Cardiac muscle cell (in vitro differentiated cells and primary cell): ENCODE measurements around the gene ARHGAP26. TPM values are rescaled to one million over a fixed set of nuclear protein-coding genes. Genes with fewer than 3 reads are reported as not detected.
"Not testable (repeated sequence)": the region's sequence is repeated elsewhere in the genome, so short reads cannot be mapped to it uniquely, and the experiment has no call there.

Experiments
- DNase-seq, 2 donors: peaks; one replicate each; pipeline versions ENCODE4 v3.0.0 to v3.0.0-alpha.2; 2010 to 2017; ENCODE audit warnings: low read depth in 1 of 2, low spot score in 1 of 2
- H3K27ac ChIP-seq: fragments of 200-600 bp; sonication (generic); 2 replicates; pipeline ENCODE4 v1.5.1; 2016
- H3K27me3 ChIP-seq: fragments of 200-600 bp; sonication (generic); 2 replicates; pipeline ENCODE4 v1.6.0; 2016; ENCODE audit warnings: control low read depth
- H3K36me3 ChIP-seq: fragments of 200-600 bp; sonication (generic); 2 replicates; pipeline ENCODE4 v1.5.1; 2016; ENCODE audit warnings: control low read depth
- H3K4me1 ChIP-seq: fragments of 200-600 bp; sonication (generic); 2 replicates; pipeline ENCODE4 v1.8.1; 2017; ENCODE audit warnings: low read depth, mild to moderate bottlenecking, mixed run types
- H3K4me3 ChIP-seq: fragments of 200-600 bp; sonication (generic); 2 replicates; pipeline ENCODE4 v1.5.1; 2016; ENCODE audit warnings: mild to moderate bottlenecking
- H3K9me3 ChIP-seq: fragments of 200-600 bp; sonication (generic); 2 replicates; pipeline ENCODE4 v1.5.1; 2017; ENCODE audit warnings: low read depth, mild to moderate bottlenecking, control low read depth
- polyA plus RNA-seq: library from polyadenylated mRNA; unstranded; fragments of >200 nt; fragmentation: Nextera tagmentation; extraction: Ambion mirVana; gene quantifications from 2 replicates; pipeline ENCODE4 v1.2.1, GENCODE V29; 2016
- total RNA-seq: library from RNA; depleted of rRNA; stranded (reverse); fragments of >200 nt; gene quantifications from 2 replicates; pipeline ENCODE4 v1.2.3, GENCODE V29; 2016
- TF ChIP-seq, protein P1 (sequence below): IDR thresholded peaks from 2 replicates; pipeline ENCODE4 v1.5.1; 2012; ENCODE audit warnings: low read depth, mild to moderate bottlenecking, low read length

ARHGAP26 gene
- total and polyA plus RNA-seq, 2 experiments from 2014 or later = 12.7 to 16.2 TPM

DNA sequence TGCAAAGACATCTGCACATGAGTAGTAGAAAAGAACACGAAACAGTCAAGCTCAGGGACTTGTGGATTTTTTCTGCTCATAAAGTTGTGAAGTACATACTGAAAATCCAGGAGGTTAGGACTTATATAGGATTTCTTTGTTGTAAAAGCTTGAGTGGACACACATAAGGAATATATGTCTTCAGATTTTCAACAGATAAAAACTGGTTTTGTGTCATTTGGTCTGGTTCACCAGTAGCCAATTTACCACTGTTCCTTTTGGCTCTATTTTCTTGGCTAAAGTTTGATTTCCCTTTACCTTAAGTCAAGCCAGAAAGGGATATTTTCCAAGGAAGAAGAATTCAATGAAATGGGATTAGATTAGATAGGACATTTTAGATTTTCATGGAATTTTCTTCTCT is 429.0 kb downstream of the ARHGAP26 start:
- Histone ChIP-seq H3K9me3 (no peaks in the 10 kb centered on the region), H3K4me1 (peaks cover 6% of the 10 kb centered on the region), H3K4me3 (no peak overlapping the region), H3K36me3 (no peaks in the 10 kb centered on the region), H3K27me3 (no peaks in the 10 kb centered on the region), H3K27ac (no peak overlapping the region)
- TF ChIP-seq, protein P1, sequence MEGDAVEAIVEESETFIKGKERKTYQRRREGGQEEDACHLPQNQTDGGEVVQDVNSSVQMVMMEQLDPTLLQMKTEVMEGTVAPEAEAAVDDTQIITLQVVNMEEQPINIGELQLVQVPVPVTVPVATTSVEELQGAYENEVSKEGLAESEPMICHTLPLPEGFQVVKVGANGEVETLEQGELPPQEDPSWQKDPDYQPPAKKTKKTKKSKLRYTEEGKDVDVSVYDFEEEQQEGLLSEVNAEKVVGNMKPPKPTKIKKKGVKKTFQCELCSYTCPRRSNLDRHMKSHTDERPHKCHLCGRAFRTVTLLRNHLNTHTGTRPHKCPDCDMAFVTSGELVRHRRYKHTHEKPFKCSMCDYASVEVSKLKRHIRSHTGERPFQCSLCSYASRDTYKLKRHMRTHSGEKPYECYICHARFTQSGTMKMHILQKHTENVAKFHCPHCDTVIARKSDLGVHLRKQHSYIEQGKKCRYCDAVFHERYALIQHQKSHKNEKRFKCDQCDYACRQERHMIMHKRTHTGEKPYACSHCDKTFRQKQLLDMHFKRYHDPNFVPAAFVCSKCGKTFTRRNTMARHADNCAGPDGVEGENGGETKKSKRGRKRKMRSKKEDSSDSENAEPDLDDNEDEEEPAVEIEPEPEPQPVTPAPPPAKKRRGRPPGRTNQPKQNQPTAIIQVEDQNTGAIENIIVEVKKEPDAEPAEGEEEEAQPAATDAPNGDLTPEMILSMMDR = no peak
- no peak for DNase-seq

DNA sequence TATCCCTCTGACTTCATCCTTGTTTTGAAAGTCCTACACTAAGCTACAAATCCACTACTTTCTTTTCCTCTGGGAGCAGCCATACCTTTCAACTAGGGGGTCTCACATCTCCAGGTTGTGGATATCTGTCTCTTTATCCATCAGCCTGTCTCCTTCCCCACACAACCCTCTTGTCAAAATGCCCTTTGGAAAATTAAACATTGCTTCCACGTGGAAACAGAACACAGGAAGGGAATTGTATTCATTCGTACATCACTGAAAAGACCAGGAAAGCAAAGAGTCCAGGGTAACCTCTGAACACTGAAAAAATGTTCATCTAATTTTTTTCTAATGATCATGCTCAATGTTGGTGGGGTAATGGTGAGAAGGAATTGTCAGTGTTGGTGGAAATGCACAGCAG is 429.7 kb downstream of the ARHGAP26 start:
- DNase-seq = no peak
- Histone ChIP-seq H3K4me1 (peaks cover 6% of the 10 kb centered on the region), H3K9me3 (no peaks in the 10 kb centered on the region), H3K36me3 (no peaks in the 10 kb centered on the region), H3K27ac (no peak overlapping the region), H3K27me3 (no peaks in the 10 kb centered on the region), H3K4me3 (no peak overlapping the region)
- TF ChIP-seq, protein P1 = no peak

DNA sequence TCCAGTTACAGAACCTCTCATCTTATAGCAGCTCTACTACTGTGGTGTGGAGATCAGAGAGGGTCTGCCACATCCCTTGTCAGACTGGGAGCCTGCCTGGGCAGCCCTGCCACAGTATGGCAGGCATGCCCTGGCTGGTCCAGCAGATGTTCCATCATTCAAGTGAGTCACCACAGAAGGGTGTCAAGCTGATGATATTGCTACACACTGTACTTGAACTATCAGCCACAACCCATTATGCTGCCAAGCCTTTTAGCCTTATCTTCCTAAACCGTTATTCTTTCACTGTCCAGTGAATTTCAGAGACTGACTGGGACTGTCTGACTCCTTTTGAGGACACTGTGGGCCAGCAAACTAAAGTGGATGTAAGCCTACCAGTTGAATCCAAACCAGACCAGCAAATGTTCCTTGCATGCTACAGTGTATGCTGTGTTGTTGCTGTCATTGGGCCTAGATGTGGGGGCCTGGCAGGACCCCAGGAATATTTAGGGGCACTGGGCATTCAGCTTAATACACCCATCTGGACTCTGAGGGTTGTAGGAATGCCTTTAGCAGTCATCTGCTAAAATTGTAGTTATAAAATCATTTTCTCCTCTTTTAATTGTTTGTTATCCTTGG is 430.7 kb downstream of the ARHGAP26 start:
- no peak overlapping the region for H3K4me3 ChIP-seq
- TF ChIP-seq, protein P1 = no peak
- no peak overlapping the region for H3K27ac ChIP-seq
- no peaks in the 10 kb centered on the region for H3K36me3 ChIP-seq
- peaks cover 6% of the 10 kb centered on the region for H3K4me1 ChIP-seq
- H3K27me3 ChIP-seq = no peaks in the 10 kb centered on the region
- peak in 1 of 2 donors; percentile 89 for DNase-seq
- no peaks in the 10 kb centered on the region for H3K9me3 ChIP-seq

DNA sequence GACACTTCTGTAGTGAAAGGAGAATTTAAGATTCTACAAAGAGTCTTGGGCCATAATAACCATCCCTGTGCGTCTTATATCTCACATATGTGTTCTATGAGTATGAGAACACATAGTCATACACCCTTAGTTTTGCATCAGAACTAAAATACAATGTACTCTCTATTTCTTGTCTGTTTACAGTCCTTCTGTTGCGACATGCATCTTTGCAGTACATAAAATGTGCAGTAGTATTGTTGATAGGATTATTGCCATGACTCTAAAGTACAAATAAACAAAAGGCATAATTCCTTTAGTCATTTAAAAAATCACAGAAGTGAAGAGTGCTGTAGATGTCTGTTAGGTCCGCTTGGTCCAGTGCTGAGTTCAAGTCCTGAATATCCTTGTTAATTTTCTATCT is 431.4 kb downstream of the ARHGAP26 start:
- Histone ChIP-seq H3K9me3 (no peaks in the 10 kb centered on the region), H3K4me3 (no peak overlapping the region), H3K36me3 (no peaks in the 10 kb centered on the region), H3K4me1 (peaks cover 6% of the 10 kb centered on the region), H3K27ac (no peak overlapping the region), H3K27me3 (no peaks in the 10 kb centered on the region)
- peak in 1 of 2 donors; percentile 85 for DNase-seq
- TF ChIP-seq, protein P1 = no peak

DNA sequence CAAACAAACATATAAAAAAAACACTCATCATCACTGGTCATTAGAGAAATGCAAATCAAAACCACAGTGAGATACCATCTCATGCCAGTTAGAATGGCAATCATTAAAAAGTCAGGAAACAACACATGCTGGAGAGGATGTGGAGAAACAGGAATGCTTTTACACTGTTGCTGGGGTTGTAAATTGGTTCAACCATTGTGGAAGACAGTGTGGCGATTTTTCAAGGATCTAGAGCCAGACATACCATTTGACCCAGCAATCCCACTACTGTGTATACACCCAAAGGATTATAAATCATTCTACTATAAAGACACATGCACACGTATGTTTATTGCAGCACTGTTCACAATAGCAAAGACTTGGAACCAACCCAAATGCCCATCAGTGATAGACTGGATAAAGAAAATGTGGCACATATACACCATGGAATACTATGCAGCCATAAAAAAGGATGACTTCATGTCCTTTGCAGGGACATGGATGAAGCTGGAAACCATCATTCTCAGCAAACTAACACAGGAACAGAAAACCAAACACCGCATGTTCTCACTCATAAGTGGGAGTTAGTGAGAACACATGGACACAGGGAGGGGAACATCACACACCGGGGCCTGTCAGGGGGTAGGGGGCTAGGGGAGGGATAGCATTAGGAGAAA is 433.3 kb downstream of the ARHGAP26 start:
- H3K4me3 ChIP-seq, H3K27ac ChIP-seq, H3K36me3 ChIP-seq, H3K27me3 ChIP-seq, DNase-seq, H3K9me3 ChIP-seq: not testable (repeated sequence)
- H3K4me1 ChIP-seq = peaks cover 10% of the 10 kb centered on the region

DNA sequence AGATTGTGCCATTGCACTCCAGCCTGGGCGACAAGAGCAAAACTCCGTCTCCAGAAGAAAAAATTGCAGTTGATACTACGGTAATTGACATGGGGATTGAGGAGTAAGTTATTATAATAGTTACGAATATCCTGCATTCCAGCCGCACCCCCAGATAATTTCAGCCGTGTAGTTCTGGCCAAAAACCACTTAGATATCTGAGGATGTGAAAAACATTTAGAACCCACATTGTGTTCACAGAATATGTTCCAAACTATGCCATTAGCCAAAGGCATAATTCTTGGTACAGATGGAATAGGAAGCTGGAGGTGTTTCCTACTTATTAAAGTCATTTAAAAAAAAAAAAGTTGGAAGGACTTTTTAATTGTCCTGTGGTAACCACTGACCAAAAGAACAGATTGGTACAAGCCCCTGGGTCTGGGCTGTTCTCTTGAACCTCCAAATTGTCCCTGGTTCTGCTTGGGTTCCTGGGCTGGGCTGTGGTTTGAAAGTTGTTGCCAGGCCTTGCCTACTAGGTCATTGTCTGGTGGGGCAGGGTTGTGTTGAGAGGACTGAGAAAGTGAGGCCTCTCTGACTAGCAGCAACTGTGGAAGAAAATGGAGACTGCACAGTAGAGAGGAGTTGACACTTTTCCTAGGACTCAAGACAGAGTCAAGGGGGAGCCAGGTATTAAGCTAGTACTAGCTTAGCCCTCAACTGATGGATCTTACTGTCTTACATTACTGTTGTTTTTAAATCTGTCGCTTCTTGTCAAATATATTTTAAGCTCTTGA is 434.5 kb downstream of the ARHGAP26 start:
- TF ChIP-seq, protein P1 = no peak
- H3K36me3 ChIP-seq = no peaks in the 10 kb centered on the region
- H3K4me3 ChIP-seq = no peak overlapping the region
- DNase-seq = peak in 1 of 2 donors; percentile 70
- no peaks in the 10 kb centered on the region for H3K27me3 ChIP-seq
- H3K27ac ChIP-seq = no peak overlapping the region
- no peaks in the 10 kb centered on the region for H3K9me3 ChIP-seq
- H3K4me1 ChIP-seq = peaks cover 10% of the 10 kb centered on the region
